ENCODE data around the gene C6orf62. TPM values are rescaled to one million over a fixed set of nuclear protein-coding genes. Genes with fewer than 3 reads are reported as not detected.
"Not testable (repeated sequence)": the region's sequence is repeated elsewhere in the genome, so short reads cannot be mapped to it uniquely, and the experiment has no call there.

Gene C6orf62
- total RNA-seq, 2 experiments from 2014 or later: 141 to 148 TPM

- Mint-ChIP-seq H3K9me3 (ENCODE audit: low read depth) (peaks cover 20% of the 10 kb centered on the region), H3K36me3 (peaks cover 12% of the 10 kb centered on the region), H3K27ac (no peak overlapping the region), H3K27me3 (peaks cover 10% of the 10 kb centered on the region), H3K4me3 (no peak overlapping the region), H3K4me1 (peaks cover 4% of the 10 kb centered on the region)
- ATAC-seq (no peak), DNase-seq (no peak)
- CTCF ChIA-PET: no interaction called here
Observed at GRCh38 chr6:24734166-24734565, 15.2 kb upstream of the C6orf62 start.

GRCh38 chr6:24731456-24732134, 12.6 kb upstream of the C6orf62 start:
- H3K36me3 Mint-ChIP-seq: peaks cover 15% of the 10 kb centered on the region
- H3K4me3 Mint-ChIP-seq, H3K27ac Mint-ChIP-seq, ATAC-seq, CTCF ChIA-PET, DNase-seq, H3K4me1 Mint-ChIP-seq: not testable (repeated sequence)
- H3K27me3 Mint-ChIP-seq: peaks cover 13% of the 10 kb centered on the region
- peaks cover 20% of the 10 kb centered on the region for H3K9me3 Mint-ChIP-seq (ENCODE audit: low read depth)

GRCh38 chr6:24730653-24731052, 11.7 kb upstream of the C6orf62 start:
- Mint-ChIP-seq H3K9me3 (ENCODE audit: low read depth) (peaks cover 20% of the 10 kb centered on the region), H3K36me3 (peaks cover 15% of the 10 kb centered on the region), H3K27me3 (peaks cover 13% of the 10 kb centered on the region)
- H3K4me1 Mint-ChIP-seq, CTCF ChIA-PET, ATAC-seq, H3K27ac Mint-ChIP-seq, DNase-seq, H3K4me3 Mint-ChIP-seq: not testable (repeated sequence)

GRCh38 chr6:24723270-24723669, 4.3 kb upstream of the C6orf62 start:
- no peaks in the 10 kb centered on the region for H3K9me3 Mint-ChIP-seq (ENCODE audit: low read depth)
- ATAC-seq (no peak), DNase-seq (no peak)
- no peak overlapping the region for H3K27ac Mint-ChIP-seq
- no peak overlapping the region for H3K4me3 Mint-ChIP-seq
- CTCF ChIA-PET: no interaction called here
- H3K27me3 Mint-ChIP-seq: peaks cover 4% of the 10 kb centered on the region
- H3K36me3 Mint-ChIP-seq: peaks cover 17% of the 10 kb centered on the region
- H3K4me1 Mint-ChIP-seq: peaks cover 12% of the 10 kb centered on the region

GRCh38 chr6:24721461-24722215, 2.7 kb upstream of the C6orf62 start:
- peak; percentile 94 for DNase-seq
- Mint-ChIP-seq H3K27me3 (no peaks in the 10 kb centered on the region), H3K9me3 (ENCODE audit: low read depth) (no peaks in the 10 kb centered on the region), H3K4me3 (peak overlapping the region; percentile 81), H3K36me3 (peaks cover 33% of the 10 kb centered on the region), H3K4me1 (peaks cover 25% of the 10 kb centered on the region), H3K27ac (peak overlapping the region; percentile 99)
- ATAC-seq: peak; percentile 66
- CTCF ChIA-PET: interaction anchor here (0.9 to 1.6 kb wide), 4 partner anchors 17 to 56 kb away, joined by 3 to 4 read pairs (median 4); no protein-coding TSS in a partner anchor

GRCh38 chr6:24720604-24721460, 1.9 kb upstream of the C6orf62 start:
- CTCF ChIA-PET: interaction anchor here (0.9 to 1.6 kb wide), 4 partner anchors 18 to 55 kb away, joined by 3 to 4 read pairs (median 4); no protein-coding TSS in a partner anchor

GRCh38 chr6:24720131-24720603, 1.2 kb upstream of the C6orf62 start:
- peak overlapping the region; percentile 81 for H3K4me3 Mint-ChIP-seq
- no peaks in the 10 kb centered on the region for H3K9me3 Mint-ChIP-seq (ENCODE audit: low read depth)
- H3K27me3 Mint-ChIP-seq: no peaks in the 10 kb centered on the region
- CTCF ChIA-PET: interaction anchor here (2.1 kb wide), 1 partner anchor 297 kb away, joined by 8 read pairs; no protein-coding TSS in a partner anchor
- DNase-seq (peak; percentile 84), ATAC-seq (peak; percentile 20)
- H3K36me3 Mint-ChIP-seq: peaks cover 46% of the 10 kb centered on the region
- peak overlapping the region; percentile 99 for H3K27ac Mint-ChIP-seq
- peaks cover 39% of the 10 kb centered on the region for H3K4me1 Mint-ChIP-seq

More at GRCh38 chr6:24720604-24721460, 1.9 kb upstream of the C6orf62 start:
- Mint-ChIP-seq H3K27ac (peak overlapping the region; percentile 99), H3K36me3 (peaks cover 40% of the 10 kb centered on the region), H3K9me3 (ENCODE audit: low read depth) (no peaks in the 10 kb centered on the region), H3K4me3 (peak overlapping the region; percentile 81), H3K4me1 (peaks cover 33% of the 10 kb centered on the region), H3K27me3 (no peaks in the 10 kb centered on the region)
- peak; percentile 100 for DNase-seq
- ATAC-seq: peak; percentile 87

- Mint-ChIP-seq H3K27me3 (no peaks in the 10 kb centered on the region), H3K36me3 (peaks cover 58% of the 10 kb centered on the region), H3K9me3 (ENCODE audit: low read depth) (no peaks in the 10 kb centered on the region), H3K4me1 (peaks cover 50% of the 10 kb centered on the region), H3K4me3 (peak overlapping the region; percentile 81), H3K27ac (peak overlapping the region; percentile 99)
- ATAC-seq (no peak), DNase-seq (no peak)
- CTCF ChIA-PET: interaction anchor here (0.8 to 2.1 kb wide), 6 partner anchors 9 to 299 kb away, joined by 3 to 8 read pairs (median 4); no protein-coding TSS in a partner anchor
Observed at GRCh38 chr6:24718449-24719124, 367 bp downstream of the C6orf62 start.

- not testable (repeated sequence) for ATAC-seq; H3K27ac Mint-ChIP-seq; H3K27me3 Mint-ChIP-seq; DNase-seq; H3K9me3 Mint-ChIP-seq (ENCODE audit: low read depth)
- CTCF ChIA-PET: interaction anchor here (1.6 kb wide), 1 partner anchor 68 kb away, joined by 4 read pairs; no protein-coding TSS in a partner anchor
- peaks cover 72% of the 10 kb centered on the region for H3K36me3 Mint-ChIP-seq
- H3K4me1 Mint-ChIP-seq: peaks cover 58% of the 10 kb centered on the region
- peak overlapping the region; percentile 81 for H3K4me3 Mint-ChIP-seq
Observed at GRCh38 chr6:24716602-24717148, 2.3 kb downstream of the C6orf62 start.

GRCh38 chr6:24710519-24711303, 8.2 kb downstream of the C6orf62 start:
- H3K27me3 Mint-ChIP-seq: no peaks in the 10 kb centered on the region
- peaks cover 51% of the 10 kb centered on the region for H3K4me1 Mint-ChIP-seq
- H3K4me3 Mint-ChIP-seq: no peak overlapping the region
- CTCF ChIA-PET: interaction anchor here (1.2 kb wide), 1 partner anchor 8 kb away, joined by 3 read pairs; no protein-coding TSS in a partner anchor
- peak; percentile 27 for ATAC-seq
- no peak for DNase-seq
- H3K36me3 Mint-ChIP-seq: peaks cover 71% of the 10 kb centered on the region
- H3K9me3 Mint-ChIP-seq (ENCODE audit: low read depth): no peaks in the 10 kb centered on the region
- peak overlapping the region; percentile 38 for H3K27ac Mint-ChIP-seq

- DNase-seq (no peak), ATAC-seq (no peak)
- Mint-ChIP-seq H3K4me3 (no peak overlapping the region), H3K27me3 (no peaks in the 10 kb centered on the region), H3K36me3 (peaks cover 71% of the 10 kb centered on the region), H3K4me1 (peaks cover 46% of the 10 kb centered on the region), H3K9me3 (ENCODE audit: low read depth) (no peaks in the 10 kb centered on the region), H3K27ac (peak overlapping the region; percentile 18)
- CTCF ChIA-PET: interaction anchor here (1.2 kb wide), 1 partner anchor 9 kb away, joined by 3 read pairs; no protein-coding TSS in a partner anchor
Observed at GRCh38 chr6:24709014-24709711, 9.8 kb downstream of the C6orf62 start.

Data from activated CD8-positive, alpha-beta memory T cell treated with anti-CD3 and anti-CD28 coated beads, Interleukin-2, amount 10 ng/mL, durations not matched to agents 7 days and 5 days (primary cell).